GF-D8 (cell line): Measurements from ENCODE around the gene PODNL1.

Experiments
- DNase-seq: peaks from one replicate; lab custom pipeline; 2025; lab: John Stamatoyannopoulos, UW

Gene PODNL1

DNA sequence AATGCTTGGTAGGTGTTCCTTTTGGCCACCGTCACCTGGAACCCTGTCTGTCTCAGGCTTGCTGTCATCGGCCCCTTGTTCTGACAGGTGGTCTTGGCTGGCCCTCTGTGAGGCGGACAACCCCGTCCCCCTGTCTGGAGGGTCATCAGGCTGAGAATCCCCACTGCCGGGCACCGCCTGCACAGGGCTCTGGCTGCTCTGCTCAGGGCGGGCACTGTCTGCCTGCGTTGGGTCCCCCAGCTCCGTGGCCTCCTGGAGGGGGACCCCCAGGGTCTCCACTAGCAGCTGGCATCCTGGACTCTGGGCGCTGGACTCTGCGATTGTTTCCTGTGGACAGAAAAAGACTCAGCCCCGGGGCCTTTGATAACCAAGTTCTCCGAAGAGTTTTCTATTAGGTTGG, 48.1 kb downstream of the PODNL1 start:
- DNase-seq, result no peak

GRCh38 chr19:13888281-13888680, 49.9 kb downstream of the PODNL1 start:
- DNase-seq, result no peak

GRCh38 chr19:13887517-13887916, 50.7 kb downstream of the PODNL1 start:
- peak; percentile 55 for DNase-seq

GRCh38 chr19:13887018-13887436, 51.2 kb downstream of the PODNL1 start:
- DNase-seq, result no peak

- DNase-seq, result no peak
These were observed 52.3 kb downstream of the PODNL1 start for GRCh38 chr19:13885826-13886365.

DNA sequence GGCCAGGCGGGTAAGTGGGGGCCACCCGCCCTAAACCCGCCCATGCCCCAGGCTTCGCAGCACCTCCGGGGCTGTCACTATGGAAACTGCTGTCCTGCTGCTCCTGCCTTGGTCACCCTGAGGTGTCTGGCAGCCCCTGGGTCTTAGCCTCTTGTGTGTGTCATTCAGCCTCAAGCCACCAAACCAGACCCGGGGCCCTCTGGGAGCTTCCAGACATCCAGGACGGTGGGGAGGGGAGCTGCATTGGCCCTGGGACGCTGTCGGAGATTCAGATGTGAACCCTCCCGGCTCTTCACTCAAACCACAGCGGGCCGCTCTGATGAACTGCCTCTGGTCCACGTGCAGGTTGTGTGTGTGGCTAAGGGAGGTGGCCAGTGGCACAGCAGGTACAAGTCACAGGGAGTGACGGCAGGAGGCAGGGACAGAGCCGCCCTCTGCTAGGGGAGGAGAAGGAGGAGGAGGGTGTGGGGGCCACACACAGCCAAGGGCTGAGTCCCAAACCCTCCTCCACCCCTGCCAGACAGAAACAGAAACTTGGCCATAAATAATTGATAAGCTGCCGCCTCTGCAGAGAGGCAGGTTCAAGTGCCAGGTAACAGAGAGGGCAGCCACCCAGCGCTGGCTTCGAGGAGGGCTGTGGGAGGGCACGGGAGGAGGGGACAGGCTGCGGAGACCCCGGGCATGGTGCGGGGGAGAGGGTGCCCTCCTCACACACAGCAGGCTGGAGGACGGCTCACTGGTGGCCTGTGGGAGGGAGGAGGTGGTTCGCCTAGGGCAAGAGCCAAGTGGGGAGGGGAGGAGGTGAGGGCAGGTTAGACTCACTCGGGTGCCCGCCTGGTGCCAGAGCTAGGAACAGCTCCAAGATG, 53.3 kb downstream of the PODNL1 start:
- no peak for DNase-seq

GRCh38 chr19:13883516-13884064, 54.6 kb downstream of the PODNL1 start:
- no peak for DNase-seq

- no peak for DNase-seq
These were observed 55.4 kb downstream of the PODNL1 start for GRCh38 chr19:13882836-13883235.

DNA sequence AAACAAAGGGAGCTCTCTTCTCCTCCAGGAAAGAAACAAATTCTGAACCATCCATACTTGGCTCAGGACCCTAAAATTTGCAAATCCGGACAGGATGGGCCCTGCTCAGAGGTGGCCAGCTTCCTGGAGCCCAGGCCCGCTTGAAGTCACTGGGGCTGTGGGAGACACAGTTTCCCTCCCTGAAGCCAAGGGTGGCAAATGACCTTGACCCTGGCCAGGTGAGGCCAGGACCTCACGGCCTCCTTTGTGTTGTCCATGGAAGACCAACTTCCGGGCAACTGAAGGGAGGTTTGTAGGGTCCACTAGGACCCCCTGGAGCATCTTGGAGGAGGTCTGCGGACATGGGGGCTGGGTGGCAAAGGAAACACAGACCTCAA, 55.8 kb downstream of the PODNL1 start:
- DNase-seq, result no peak

DNA sequence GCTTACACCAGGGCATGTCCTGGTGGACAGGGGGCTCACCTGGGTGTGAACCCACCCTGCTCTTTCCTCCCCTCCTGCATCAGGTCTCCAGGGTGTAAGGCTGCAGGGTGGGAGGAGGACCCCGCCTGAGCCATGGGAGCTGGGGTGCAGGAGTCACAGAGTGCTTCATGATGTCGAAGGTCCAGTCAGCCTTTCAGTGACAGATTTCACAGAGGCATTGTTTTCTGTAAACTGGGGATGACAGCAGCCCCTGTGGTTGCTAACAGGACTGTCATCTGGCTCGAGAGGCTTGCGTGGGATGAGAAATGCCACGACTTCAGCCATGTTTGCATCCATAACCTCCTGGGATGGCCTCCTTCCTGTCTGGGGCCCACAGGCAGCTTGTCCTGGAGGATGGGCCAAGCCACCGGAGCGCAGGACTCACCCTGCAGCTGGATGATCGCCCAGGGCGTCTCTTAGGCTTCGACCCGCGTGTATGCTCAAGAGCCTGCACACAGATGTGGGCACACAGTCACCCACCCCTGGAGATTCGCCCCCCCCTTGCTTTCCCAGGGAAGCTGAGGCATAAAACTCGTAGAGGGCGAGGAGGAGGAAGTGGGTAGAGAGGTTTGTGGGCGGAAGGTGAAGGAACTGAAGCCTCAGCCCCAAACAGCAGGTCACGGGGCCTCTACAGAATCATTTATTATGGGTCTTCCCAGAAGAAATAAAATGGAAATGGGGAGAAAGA, 56.4 kb downstream of the PODNL1 start:
- DNase-seq, result peak; percentile 62

DNA sequence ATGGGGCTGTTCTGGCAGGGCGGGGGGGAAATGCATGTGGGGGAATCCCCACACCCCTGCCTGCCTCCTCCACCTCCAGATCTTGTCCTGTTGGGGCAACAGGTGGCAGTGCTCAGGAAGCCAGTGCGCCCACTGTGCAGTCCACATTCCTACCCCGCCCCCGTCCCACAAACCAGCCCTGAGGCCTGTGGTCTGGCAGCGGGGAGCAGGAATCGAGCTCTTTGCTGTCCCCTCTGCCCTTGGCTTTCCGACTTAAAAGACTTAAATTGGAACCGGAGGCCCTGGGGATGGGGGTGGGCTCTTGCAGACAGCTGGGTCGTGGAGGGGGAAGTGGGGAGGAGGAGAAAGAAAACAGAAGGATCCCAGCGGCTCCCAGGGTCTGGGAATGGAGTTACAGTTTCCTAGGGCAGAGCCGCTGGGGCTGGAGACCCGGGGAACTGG, 56.9 kb downstream of the PODNL1 start:
- peak; percentile 31 for DNase-seq
